ENCODE measurements around the gene KCNA10.
"Not testable (repeated sequence)": the region's sequence is repeated elsewhere in the genome, so short reads cannot be mapped to it uniquely, and the experiment has no call there.

KCNA10 gene

GRCh38 chr1:110513511-110513910 is 5.5 kb downstream of the KCNA10 start:
- DNase-seq (ENCODE audit: extremely low spot score): no peak
- POLR2A ChIA-PET: no interaction called here
- CTCF ChIA-PET: interaction anchor here (1.2 to 2.7 kb wide), 2 partner anchors 9 to 18 kb away, joined by 3 to 8 read pairs; no protein-coding TSS in a partner anchor
- no peak for TF ChIP-seq BHLHE40 (IDR thresholded peaks at IDR 0.05; ENCODE audit: borderline replicate concordance)
- no peak for TF ChIP-seq LEF1 (IDR thresholded peaks at IDR 0.05; ENCODE audit: borderline replicate concordance)
- no peak for TF ChIP-seq CTBP1 (IDR thresholded peaks at IDR 0.05; ENCODE audit: borderline replicate concordance)

- no peak for TF ChIP-seq NFRKB (IDR thresholded peaks at IDR 0.05)
- TF ChIP-seq HDGF (IDR thresholded peaks at IDR 0.05; ENCODE audit: borderline replicate concordance): no peak
- no peak for TF ChIP-seq ARNT (IDR thresholded peaks at IDR 0.05)
- no peak for TF ChIP-seq FOXM1 (IDR thresholded peaks at IDR 0.05; ENCODE audit: borderline replicate concordance)
- no peak for TF ChIP-seq LEF1 (IDR thresholded peaks at IDR 0.05; ENCODE audit: borderline replicate concordance)
- TF ChIP-seq TARDBP (IDR thresholded peaks at IDR 0.05): no peak
- no peak for TF ChIP-seq PKNOX1 (IDR thresholded peaks at IDR 0.05)
- no peak for TF ChIP-seq FOXK2 (IDR thresholded peaks at IDR 0.05)
- TF ChIP-seq ZNF384 (IDR thresholded peaks at IDR 0.05): no peak
- no peak for TF ChIP-seq FOXA1 (IDR thresholded peaks at IDR 0.05)
- TF ChIP-seq ELF4 (IDR thresholded peaks at IDR 0.05): no peak
- no peak for TF ChIP-seq L3MBTL2 (conservative IDR thresholded peaks at IDR 0.05)
- TF ChIP-seq CTBP1 (IDR thresholded peaks at IDR 0.05; ENCODE audit: borderline replicate concordance): no peak
- no peak for TF ChIP-seq BHLHE40 (IDR thresholded peaks at IDR 0.05; ENCODE audit: borderline replicate concordance)
- TF ChIP-seq SUZ12 (IDR thresholded peaks at IDR 0.05): no peak
- no peak for TF ChIP-seq SP1 (IDR thresholded peaks at IDR 0.05)
- DNase-seq (ENCODE audit: extremely low spot score): no peak
- POLR2A ChIA-PET: no interaction called here
- CTCF ChIA-PET: interaction anchor here (0.6 to 2.7 kb wide), 4 partner anchors 16 to 718 kb away, joined by 4 to 8 read pairs (median 6); no protein-coding TSS in a partner anchor
These were observed 7.5 kb downstream of the KCNA10 start for GRCh38 chr1:110511436-110511835.

- POLR2A ChIA-PET; DNase-seq (ENCODE audit: extremely low spot score): not testable (repeated sequence)
- CTCF ChIA-PET: interaction anchor here (0.6 to 2.7 kb wide), 2 partner anchors 15 to 255 kb away, joined by 5 to 8 read pairs; no protein-coding TSS in a partner anchor
These were observed 8.1 kb downstream of the KCNA10 start for GRCh38 chr1:110510921-110511320.

GRCh38 chr1:110509655-110510054 is 9.3 kb downstream of the KCNA10 start:
- TF ChIP-seq NFRKB (IDR thresholded peaks at IDR 0.05) (no peak), PKNOX1 (IDR thresholded peaks at IDR 0.05) (no peak), SP1 (IDR thresholded peaks at IDR 0.05) (no peak), TARDBP (IDR thresholded peaks at IDR 0.05) (no peak), FOXM1 (IDR thresholded peaks at IDR 0.05; ENCODE audit: borderline replicate concordance) (no peak), FOXA1 (IDR thresholded peaks at IDR 0.05) (no peak), L3MBTL2 (conservative IDR thresholded peaks at IDR 0.05) (no peak)
- ChIA-PET CTCF (no interaction called here), POLR2A (no interaction called here)
- no peak for DNase-seq (ENCODE audit: extremely low spot score)

- ChIA-PET CTCF (interaction anchor here (0.7 to 1.4 kb wide), 4 partner anchors 12 to 25 kb away, joined by 3 to 7 read pairs (median 5); no protein-coding TSS in a partner anchor), POLR2A (interaction anchor here (1.1 kb wide), 1 partner anchor 169 kb away, joined by 3 read pairs; the partner anchor contains the start of gene RBM15)
- TF ChIP-seq FOXA1 (IDR thresholded peaks at IDR 0.05) (no peak), ELF4 (IDR thresholded peaks at IDR 0.05) (no peak), TARDBP (IDR thresholded peaks at IDR 0.05) (no peak), PKNOX1 (IDR thresholded peaks at IDR 0.05) (no peak), CTBP1 (IDR thresholded peaks at IDR 0.05; ENCODE audit: borderline replicate concordance) (no peak), ARNT (IDR thresholded peaks at IDR 0.05) (no peak), ZNF384 (IDR thresholded peaks at IDR 0.05) (no peak), HDGF (IDR thresholded peaks at IDR 0.05; ENCODE audit: borderline replicate concordance) (no peak), FOXM1 (IDR thresholded peaks at IDR 0.05; ENCODE audit: borderline replicate concordance) (no peak), SP1 (IDR thresholded peaks at IDR 0.05) (no peak)
- no peak for DNase-seq (ENCODE audit: extremely low spot score)
These were observed 10.7 kb downstream of the KCNA10 start for GRCh38 chr1:110508028-110508940.

GRCh38 chr1:110506541-110506940 is 12.4 kb downstream of the KCNA10 start:
- DNase-seq (ENCODE audit: extremely low spot score): no peak
- POLR2A ChIA-PET: no interaction called here
- CTCF ChIA-PET: no interaction called here

More at GRCh38 chr1:110506541-110506940, 12.4 kb downstream of the KCNA10 start:
- TF ChIP-seq NFRKB (IDR thresholded peaks at IDR 0.05): no peak
- TF ChIP-seq PKNOX1 (IDR thresholded peaks at IDR 0.05): no peak
- no peak for TF ChIP-seq LEF1 (IDR thresholded peaks at IDR 0.05; ENCODE audit: borderline replicate concordance)
- no peak for TF ChIP-seq SP1 (IDR thresholded peaks at IDR 0.05)
- no peak for TF ChIP-seq ELF4 (IDR thresholded peaks at IDR 0.05)
